Neuronal stem cell (in vitro differentiated cells): ENCODE results near the gene DAPK1.
A peak's percentile ranks its signal among the peaks of the same experiment; 100 is the strongest.

Experiments used
- DNase-seq: peaks from one replicate; pipeline ENCODE4 v3.0.0-alpha.2; 2013; ENCODE audit warnings: low spot score
- H2AFZ ChIP-seq: one replicate; pipeline ENCODE4 v1.6.1; 2013; ENCODE audit warnings: mild to moderate bottlenecking, low read length, inconsistent platforms
- H2AK5ac ChIP-seq: 2 replicates; pipeline ENCODE4 v1.6.1; 2013; ENCODE audit warnings: low read depth, mild to moderate bottlenecking, inconsistent platforms, low read length, moderate library complexity, mixed read lengths
- H2BK120ac ChIP-seq: 2 replicates; pipeline ENCODE4 v1.6.1; 2013; ENCODE audit warnings: low read depth, mild to moderate bottlenecking, inconsistent platforms, low read length, moderate library complexity, mixed read lengths
- H2BK12ac ChIP-seq: one replicate; pipeline ENCODE4 v1.6.1; 2013; ENCODE audit warnings: low read length, inconsistent platforms
- H2BK15ac ChIP-seq: 2 replicates; pipeline ENCODE4 v1.6.1; 2013; ENCODE audit warnings: mild to moderate bottlenecking, low read length, inconsistent platforms, mixed read lengths
- H2BK5ac ChIP-seq: one replicate; pipeline ENCODE4 v1.6.1; 2013; ENCODE audit warnings: inconsistent platforms, mild to moderate bottlenecking, low read length, moderate library complexity
- H3K14ac ChIP-seq: one replicate; pipeline ENCODE4 v1.6.1; 2013; ENCODE audit warnings: low read length, inconsistent platforms
- H3K18ac ChIP-seq: 2 replicates; pipeline ENCODE4 v1.6.1; 2013; ENCODE audit warnings: low read length, inconsistent platforms
- H3K23ac ChIP-seq: 2 replicates; pipeline ENCODE4 v1.6.1; 2013; ENCODE audit warnings: low read depth, mild to moderate bottlenecking, mixed read lengths, low read length, inconsistent platforms; ENCODE audit not compliant: poor library complexity
- H3K27ac ChIP-seq: replicated peaks from 3 replicates; pipeline ENCODE4 v1.5.1; 2013; ENCODE audit warnings: low read length, inconsistent platforms
- H3K27me3 ChIP-seq, 3 experiments: 2 replicates each; pipeline ENCODE4 v1.6.1; 2013; ENCODE audit warnings: low read length in 3 of 3, mild to moderate bottlenecking in 2 of 3, inconsistent platforms in 1 of 3, low read depth in 1 of 3, mixed read lengths in 1 of 3, moderate library complexity in 1 of 3; ENCODE audit not compliant: control insufficient read depth in 3 of 3, insufficient read depth in 3 of 3
- H3K36me3 ChIP-seq, 2 donors: replicated peaks in 1 of 2; 2 replicates each; pipeline ENCODE4 v1.6.1; 2013; ENCODE audit warnings: low read length in 2 of 2; ENCODE audit not compliant: control insufficient read depth in 2 of 2, insufficient read depth in 2 of 2
- H3K4ac ChIP-seq: 2 replicates; pipeline ENCODE4 v1.6.1; 2013; ENCODE audit warnings: inconsistent platforms, mild to moderate bottlenecking, low read length, moderate library complexity
- H3K4me1 ChIP-seq, 2 donors: 1 replicate in 1 of 2; 2 replicates in 1 of 2; pipeline ENCODE4 v1.6.1; 2013; ENCODE audit warnings: low read length in 2 of 2, low read depth in 1 of 2; ENCODE audit not compliant: control insufficient read depth in 2 of 2, insufficient read depth in 1 of 2
- H3K4me2 ChIP-seq: one replicate; pipeline ENCODE4 v1.6.1; 2013; ENCODE audit warnings: mild to moderate bottlenecking, low read length, inconsistent platforms; ENCODE audit not compliant: insufficient read depth, poor library complexity, severe bottlenecking
- H3K4me3 ChIP-seq, 2 donors: 2 replicates each; pipeline ENCODE4 v1.5.1; 2013; ENCODE audit warnings: low read length in 2 of 2, mild to moderate bottlenecking in 2 of 2, inconsistent platforms in 1 of 2, moderate library complexity in 1 of 2
- H3K79me1 ChIP-seq: one replicate; pipeline ENCODE4 v1.6.1; 2013; ENCODE audit warnings: low read depth, mild to moderate bottlenecking, inconsistent platforms, low read length, moderate library complexity
- H3K9ac ChIP-seq: one replicate; pipeline ENCODE4 v1.6.1; 2013; ENCODE audit warnings: mild to moderate bottlenecking, low read depth, low read length, inconsistent platforms; ENCODE audit not compliant: poor library complexity
- H3K9me3 ChIP-seq, 2 donors: replicated peaks in 1 of 2; 2 replicates each; pipeline versions ENCODE3 to v1.6.1; 2013; ENCODE audit warnings: low read length in 2 of 2, mild to moderate bottlenecking in 2 of 2, inconsistent platforms in 1 of 2, low read depth in 1 of 2, mixed read lengths in 1 of 2, moderate library complexity in 1 of 2; ENCODE audit not compliant: control insufficient read depth in 2 of 2, insufficient read depth in 1 of 2
- H4K8ac ChIP-seq: one replicate; pipeline ENCODE4 v1.6.1; 2013; ENCODE audit warnings: low read depth, mild to moderate bottlenecking, inconsistent platforms, low read length, moderate library complexity
- H4K91ac ChIP-seq: one replicate; pipeline ENCODE4 v1.6.1; 2013; ENCODE audit warnings: low read length, low read depth, mild to moderate bottlenecking, inconsistent platforms; ENCODE audit not compliant: poor library complexity
- WGBS, 2 donors: extraction: QIAGEN DNeasy Blood & Tissue Kit; methylation state at CpG; one replicate each; pipeline ENCODE4 v1.1.7; 2013; ENCODE audit warnings: missing lambda C conversion rate in 2 of 2, mixed read lengths in 1 of 2; ENCODE audit not compliant: insufficient read length in 2 of 2, insufficient replicate concordance in 1 of 2; ENCODE audit errors: extremely low coverage in 2 of 2; 5-methylcytosine and 5-hydroxymethylcytosine counted together

DAPK1 gene

GRCh38 chr9:87706066-87706739, 208.5 kb downstream of the DAPK1 start:
- H3K36me3 ChIP-seq, result peaks cover 26 to 83% of the 10 kb centered on the region in 2 donors
- H3K4me1 ChIP-seq, result peaks cover 2% of the 10 kb centered on the region in 2 donors
- no peak overlapping the region for H3K14ac ChIP-seq
- H3K23ac ChIP-seq, result peak overlapping the region; percentile 61
- no peak overlapping the region for H2BK15ac ChIP-seq
- H3K4me3 ChIP-seq, result no peak overlapping the region
- no peak for DNase-seq
- peak overlapping the region; percentile 52 for H3K18ac ChIP-seq
- no peaks in the 10 kb centered on the region for H3K27me3 ChIP-seq
- no CpG with 5 or more reads among the region's 39 CpGs for WGBS, 2 donors
- H2AK5ac ChIP-seq, result no peak overlapping the region
- H2AFZ ChIP-seq, result no peak overlapping the region
- H2BK12ac ChIP-seq, result peak overlapping the region; percentile 30
- no peaks in the 10 kb centered on the region for H3K9me3 ChIP-seq
- no peak overlapping the region for H2BK120ac ChIP-seq
- H4K8ac ChIP-seq, result no peak overlapping the region
- no peak overlapping the region for H3K4me2 ChIP-seq
- H3K9ac ChIP-seq, result peak overlapping the region; percentile 38
- peak overlapping the region; percentile 42 for H2BK5ac ChIP-seq
- H3K4ac ChIP-seq, result no peak overlapping the region
- no peaks in the 10 kb centered on the region for H3K79me1 ChIP-seq
- no peak overlapping the region for H3K27ac ChIP-seq
- no peak overlapping the region for H4K91ac ChIP-seq

GRCh38 chr9:87707805-87708506, 210.3 kb downstream of the DAPK1 start:
- H3K18ac ChIP-seq, result no peak overlapping the region
- H3K27me3 ChIP-seq, result no peaks in the 10 kb centered on the region
- peaks cover 0 to 1% of the 10 kb centered on the region in 2 donors for H3K4me1 ChIP-seq
- H3K36me3 ChIP-seq, result peaks cover 26 to 70% of the 10 kb centered on the region in 2 donors
- no peak overlapping the region for H3K23ac ChIP-seq
- H3K9me3 ChIP-seq, result no peaks in the 10 kb centered on the region
- H3K9ac ChIP-seq, result no peak overlapping the region
- no peak overlapping the region for H3K27ac ChIP-seq
- H2AFZ ChIP-seq, result no peak overlapping the region
- H3K14ac ChIP-seq, result no peak overlapping the region
- no peak overlapping the region for H2BK12ac ChIP-seq
- no peak for DNase-seq
- no CpG with 5 or more reads among the region's 6 CpGs for WGBS, 2 donors
- no peak overlapping the region for H3K4me2 ChIP-seq
- H2BK120ac ChIP-seq, result no peak overlapping the region
- H2AK5ac ChIP-seq, result no peak overlapping the region
- H3K79me1 ChIP-seq, result no peaks in the 10 kb centered on the region
- no peak overlapping the region for H3K4me3 ChIP-seq
- no peak overlapping the region for H3K4ac ChIP-seq
- no peak overlapping the region for H4K8ac ChIP-seq
- no peak overlapping the region for H4K91ac ChIP-seq
- H2BK5ac ChIP-seq, result no peak overlapping the region
- no peak overlapping the region for H2BK15ac ChIP-seq

- Histone ChIP-seq H3K27ac (no peak overlapping the region), H2BK120ac (no peak overlapping the region), H3K23ac (no peak overlapping the region), H3K4ac (no peak overlapping the region), H3K27me3 (no peaks in the 10 kb centered on the region), H3K9ac (no peak overlapping the region), H4K8ac (no peak overlapping the region), H2BK12ac (no peak overlapping the region), H3K18ac (no peak overlapping the region), H4K91ac (no peak overlapping the region), H2AK5ac (no peak overlapping the region), H2AFZ (no peak overlapping the region), H2BK5ac (no peak overlapping the region), H3K4me2 (no peak overlapping the region), H2BK15ac (no peak overlapping the region), H3K4me3 (no peak overlapping the region), H3K9me3 (no peaks in the 10 kb centered on the region), H3K36me3 (peaks cover 22 to 64% of the 10 kb centered on the region in 2 donors), H3K4me1 (peaks cover 0 to 1% of the 10 kb centered on the region in 2 donors), H3K79me1 (no peaks in the 10 kb centered on the region), H3K14ac (no peak overlapping the region)
- no peak for DNase-seq
- no CpG with 5 or more reads among the region's 5 CpGs for WGBS, 2 donors
Measured at GRCh38 chr9:87708546-87708945, 210.9 kb downstream of the DAPK1 start.

- no peaks in the 10 kb centered on the region for H3K79me1 ChIP-seq
- no CpG with 5 or more reads among the region's 7 CpGs for WGBS, 2 donors
Measured at GRCh38 chr9:87708986-87709728, 211.5 kb downstream of the DAPK1 start.

More at GRCh38 chr9:87708986-87709728, 211.5 kb downstream of the DAPK1 start:
- H2BK120ac ChIP-seq, result no peak overlapping the region
- H3K23ac ChIP-seq, result no peak overlapping the region
- H2AFZ ChIP-seq, result no peak overlapping the region
- peaks cover 0 to 1% of the 10 kb centered on the region in 2 donors for H3K4me1 ChIP-seq
- no peak overlapping the region for H3K4ac ChIP-seq
- no peaks in the 10 kb centered on the region for H3K27me3 ChIP-seq
- no peak overlapping the region for H3K27ac ChIP-seq
- H3K14ac ChIP-seq, result no peak overlapping the region
- no peaks in the 10 kb centered on the region for H3K9me3 ChIP-seq
- no peak overlapping the region for H3K4me3 ChIP-seq
- H3K4me2 ChIP-seq, result no peak overlapping the region
- DNase-seq, result no peak
- H3K36me3 ChIP-seq, result peaks cover 22 to 58% of the 10 kb centered on the region in 2 donors
- no peak overlapping the region for H2BK15ac ChIP-seq
- no peak overlapping the region for H2AK5ac ChIP-seq
- no peak overlapping the region for H3K18ac ChIP-seq
- no peak overlapping the region for H2BK5ac ChIP-seq
- H4K8ac ChIP-seq, result no peak overlapping the region
- no peak overlapping the region for H4K91ac ChIP-seq
- H3K9ac ChIP-seq, result no peak overlapping the region
- no peak overlapping the region for H2BK12ac ChIP-seq
